Measurements from ENCODE around the gene OR2D2.
"Not testable (repeated sequence)": the region's sequence is repeated elsewhere in the genome, so short reads cannot be mapped to it uniquely, and the experiment has no call there.

OR2D2 gene, protein sequence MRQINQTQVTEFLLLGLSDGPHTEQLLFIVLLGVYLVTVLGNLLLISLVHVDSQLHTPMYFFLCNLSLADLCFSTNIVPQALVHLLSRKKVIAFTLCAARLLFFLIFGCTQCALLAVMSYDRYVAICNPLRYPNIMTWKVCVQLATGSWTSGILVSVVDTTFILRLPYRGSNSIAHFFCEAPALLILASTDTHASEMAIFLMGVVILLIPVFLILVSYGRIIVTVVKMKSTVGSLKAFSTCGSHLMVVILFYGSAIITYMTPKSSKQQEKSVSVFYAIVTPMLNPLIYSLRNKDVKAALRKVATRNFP

GRCh38 chr11:6892400-6892799 lies at the start of gene OR2D2:
OR2D2 (minus strand) TSS chr11:6892500; CDS start chr11:6892500, 0 bp downstream.
- no peak for DNase-seq

DNA sequence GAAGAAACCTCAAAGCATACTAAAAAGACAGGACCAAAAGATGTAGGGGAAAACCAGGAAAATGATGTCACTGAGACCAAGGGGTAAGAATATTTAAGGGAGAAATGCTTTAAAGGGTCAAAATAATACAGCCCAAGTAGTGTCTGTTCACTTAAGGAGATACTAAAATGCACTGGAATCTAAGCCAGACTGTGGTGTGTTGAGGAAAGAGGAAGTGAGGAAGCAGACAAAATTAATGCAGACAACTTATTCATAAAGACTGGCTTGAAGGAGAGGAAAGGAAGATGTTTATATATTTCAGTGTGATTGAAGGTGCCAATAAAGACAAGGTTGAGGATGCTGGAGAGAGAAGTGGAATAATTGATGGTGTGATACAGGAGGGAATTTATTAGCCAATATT lies 49.7 kb upstream of the OR2D2 start:
- no peak for DNase-seq

- DNase-seq = no peak
Observed at GRCh38 chr11:6932145-6932544, 39.8 kb upstream of the OR2D2 start.

DNA sequence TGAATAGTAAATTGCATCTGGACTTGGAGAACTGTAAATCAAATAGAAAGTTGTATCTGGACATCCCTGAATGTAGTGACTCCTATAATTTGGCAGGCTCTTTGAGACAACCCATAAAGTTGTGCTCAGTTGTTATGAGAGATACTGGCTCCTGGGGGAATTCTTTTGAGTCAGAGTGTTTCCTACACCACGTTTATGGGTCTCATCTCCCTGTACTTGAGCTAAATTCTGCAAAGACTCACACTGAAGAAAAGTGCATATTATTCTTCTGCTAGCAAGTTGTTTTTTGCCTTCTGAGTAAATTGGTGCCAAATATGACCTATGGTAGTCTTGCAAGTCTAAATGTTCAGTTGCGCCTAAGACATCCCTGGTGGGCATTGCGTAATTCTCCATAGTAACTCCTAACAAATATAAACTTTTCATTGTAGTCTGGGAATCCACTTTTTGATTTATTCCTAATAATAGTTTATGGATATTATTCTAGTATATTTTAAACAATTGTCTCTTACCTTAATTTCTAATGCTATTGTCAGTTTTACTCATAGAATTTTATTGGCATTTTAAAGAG lies 38.9 kb upstream of the OR2D2 start:
- DNase-seq = no peak

DNA sequence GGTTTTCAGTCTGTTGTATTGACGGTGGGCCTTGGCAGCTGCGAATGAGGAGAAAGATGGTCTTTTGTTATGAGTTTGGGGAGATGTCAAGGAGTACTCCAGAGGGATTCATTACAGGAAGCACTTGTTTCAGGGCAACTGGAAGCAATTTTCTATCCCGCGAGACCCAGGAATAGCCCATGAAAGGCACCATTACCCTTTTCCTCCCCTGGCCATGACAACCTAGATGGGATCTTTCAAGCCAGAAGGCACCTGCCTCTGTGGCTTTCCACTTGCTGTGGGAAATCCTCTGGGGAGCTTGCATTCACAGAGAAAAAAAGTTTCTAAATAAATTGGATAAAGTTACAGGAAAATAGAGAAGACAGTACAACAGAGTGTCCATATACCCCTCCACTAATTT lies 36.6 kb upstream of the OR2D2 start:
- no peak for DNase-seq

- no peak for DNase-seq
Observed at GRCh38 chr11:6927030-6927617, 34.8 kb upstream of the OR2D2 start.

GRCh38 chr11:6926208-6927029 lies 34.1 kb upstream of the OR2D2 start, which contains the start of gene ZNF215:
ZNF215 (plus strand) TSS chr11:6926426; CDS start chr11:6932273, 5,847 bp downstream.
- DNase-seq = peak; percentile 6

GRCh38 chr11:6925636-6926207 lies 33.4 kb upstream of the OR2D2 start:
- no peak for DNase-seq

DNA sequence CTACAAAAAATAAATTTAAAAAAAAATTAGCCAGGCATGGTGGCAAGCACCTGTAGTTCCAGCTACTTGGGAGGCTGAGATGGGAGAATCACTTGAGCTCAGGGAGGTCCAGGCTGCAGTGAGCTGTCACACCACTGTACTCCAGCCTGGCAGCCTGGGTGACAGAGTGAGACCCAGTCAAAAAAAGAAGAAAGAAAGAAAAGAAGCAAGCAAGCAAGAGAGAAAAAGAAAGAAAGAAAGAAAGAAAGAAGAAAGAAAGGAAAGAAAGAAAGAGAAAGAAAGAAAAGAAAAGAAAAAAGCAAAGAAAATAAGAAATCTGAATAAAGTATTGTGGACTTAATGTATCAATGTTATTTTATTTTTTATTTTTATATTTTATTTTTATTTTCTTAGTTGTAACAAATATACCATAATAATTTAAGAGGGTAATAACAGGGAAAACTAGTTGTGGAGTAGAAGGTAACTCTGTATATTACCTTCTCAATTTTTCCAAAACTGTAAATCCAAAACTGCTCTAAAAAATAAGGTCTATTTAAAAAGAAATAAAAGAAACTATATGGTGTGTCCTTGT lies 32.8 kb upstream of the OR2D2 start:
- no peak for DNase-seq

DNA sequence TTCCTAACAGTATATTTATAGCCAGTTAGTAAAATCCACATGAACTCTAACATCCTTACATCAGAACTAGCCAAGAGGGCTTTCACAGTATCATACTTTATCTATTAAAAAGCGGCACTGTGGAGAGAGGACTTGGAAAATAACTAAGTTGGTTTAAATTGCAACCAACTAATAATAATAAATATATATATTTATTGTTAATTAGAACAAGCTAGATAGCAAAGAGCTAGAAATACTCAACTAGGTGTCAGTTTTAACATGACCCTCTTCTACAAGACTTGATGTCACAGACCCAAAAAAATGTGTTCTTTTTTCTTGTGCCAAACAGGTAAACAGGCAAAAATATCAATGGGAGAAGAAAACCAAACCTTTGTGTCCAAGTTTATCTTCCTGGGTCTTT lies 28.4 kb upstream of the OR2D2 start, which contains the start of gene OR2D3:
TSS of gene OR2D3 (plus strand) at position 301 of the 400 bp plus-strand sequence. CDS start at position 301, 0 bp downstream.
- DNase-seq = no peak

- DNase-seq = no peak
Observed at GRCh38 chr11:6919698-6920097, 27.4 kb upstream of the OR2D2 start.

DNA sequence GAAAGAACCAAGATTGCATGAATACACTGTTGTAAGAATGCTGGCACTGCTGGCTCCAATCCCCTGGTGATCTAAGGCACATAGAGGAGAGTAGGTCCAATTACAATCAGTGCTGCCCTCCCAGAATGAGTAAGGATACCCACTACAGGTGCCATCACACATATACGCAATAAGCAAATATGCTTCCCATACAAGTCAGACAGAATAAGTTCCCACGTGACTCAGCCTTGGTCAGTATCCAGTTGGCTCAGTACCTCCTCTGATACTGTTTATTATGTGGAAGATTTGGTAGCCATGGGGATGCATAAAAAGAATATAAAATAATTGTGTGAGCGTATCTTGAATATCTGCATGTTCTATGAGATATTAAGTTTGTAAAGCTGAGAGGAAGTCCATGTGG lies 19.6 kb upstream of the OR2D2 start:
- no peak for DNase-seq

DNA sequence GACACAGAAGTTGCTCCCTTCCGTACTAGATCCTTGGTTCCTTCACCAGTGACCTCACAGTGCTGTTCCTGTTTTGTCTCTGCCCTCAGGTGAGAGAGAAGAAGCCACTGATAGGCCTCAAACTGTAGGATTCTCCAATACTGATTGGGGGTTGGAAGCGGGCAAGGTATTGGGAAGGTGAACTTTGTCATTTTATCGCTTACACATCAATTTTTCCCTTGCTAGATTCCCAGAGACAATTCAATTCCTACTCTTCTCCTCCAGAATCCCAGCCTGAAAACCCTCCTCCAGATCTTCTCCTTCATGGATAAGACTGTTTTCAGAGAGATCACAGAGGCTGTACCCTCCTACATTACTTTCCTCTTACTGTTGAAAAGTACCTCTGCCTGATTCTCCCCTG lies 19.1 kb upstream of the OR2D2 start:
- no peak for DNase-seq

- DNase-seq = not testable (repeated sequence)
Observed at GRCh38 chr11:6904804-6905203, 12.5 kb upstream of the OR2D2 start.

DNA sequence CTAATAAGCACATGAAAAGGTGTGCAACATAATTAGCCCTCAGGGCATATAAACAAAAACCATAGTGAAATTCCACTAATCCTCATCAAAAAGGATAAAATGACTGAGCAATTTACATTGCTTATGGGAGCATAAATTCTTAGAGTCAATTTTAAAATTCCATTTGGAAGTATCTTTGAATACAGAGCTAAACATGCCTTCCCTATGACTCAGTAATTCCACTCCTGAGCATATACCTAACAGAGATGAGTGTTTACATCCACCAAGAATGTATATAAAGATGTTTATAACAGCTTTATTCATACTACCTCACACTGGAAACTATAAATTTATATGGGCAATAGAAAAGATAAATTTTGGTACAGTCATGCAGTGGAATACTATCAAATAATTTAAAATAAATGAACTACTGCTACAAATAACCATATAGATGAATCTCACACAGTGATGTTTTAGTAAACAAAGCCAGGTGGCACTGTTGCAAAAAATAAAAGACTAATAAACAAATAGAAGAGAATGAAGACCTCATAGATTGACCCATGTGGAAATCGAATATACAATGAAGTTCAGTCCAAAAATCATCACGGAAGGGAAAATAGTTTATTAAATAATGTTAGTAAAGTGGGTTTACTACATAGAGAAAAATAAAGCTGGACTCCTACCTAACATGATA lies 8.2 kb upstream of the OR2D2 start:
- DNase-seq = no peak

GRCh38 chr11:6898911-6899310 lies 6.6 kb upstream of the OR2D2 start:
- DNase-seq = no peak

DNA sequence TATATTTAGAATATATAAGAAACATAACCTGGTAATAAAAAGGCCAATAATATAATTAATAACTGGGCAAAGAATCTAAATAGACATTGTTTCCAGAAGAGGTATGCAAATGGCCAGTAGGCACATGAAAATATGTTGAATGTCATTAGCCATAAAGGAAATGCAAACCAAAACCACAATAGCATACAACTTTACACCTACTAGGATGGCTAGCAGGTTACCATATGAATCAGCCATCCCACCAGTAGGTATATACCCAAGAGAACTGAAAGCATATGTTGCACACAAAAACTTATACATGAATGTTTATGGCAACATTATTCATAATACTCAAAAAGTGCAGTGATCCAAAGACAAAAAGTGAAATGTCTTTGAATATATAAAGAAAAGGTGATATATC lies 2.7 kb upstream of the OR2D2 start:
- DNase-seq = no peak

GRCh38 chr11:6894097-6894496 lies 1.8 kb upstream of the OR2D2 start:
- DNase-seq = no peak

- no peak for DNase-seq
Observed at GRCh38 chr11:6889835-6890234, 2.5 kb downstream of the OR2D2 start.

DNA sequence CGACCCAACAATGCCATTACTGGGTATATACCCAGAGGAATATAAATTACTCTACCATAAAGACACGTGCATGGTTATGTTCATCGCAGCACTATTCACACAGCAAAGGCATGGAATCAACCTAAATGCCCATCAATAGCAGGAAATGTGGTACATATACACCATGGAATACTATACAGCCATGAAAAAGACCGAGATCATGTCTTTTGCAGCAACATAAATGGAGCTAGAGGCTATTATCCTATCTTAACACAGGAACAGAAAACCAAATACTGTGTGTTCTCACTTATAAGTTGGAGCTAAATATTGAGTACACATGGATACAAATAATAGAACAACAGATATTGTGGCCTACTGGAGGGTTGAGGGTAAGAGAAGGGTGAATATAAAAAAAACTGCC lies 3.5 kb downstream of the OR2D2 start:
- DNase-seq = no peak

GRCh38 chr11:6887711-6888110 lies 4.6 kb downstream of the OR2D2 start:
- not testable (repeated sequence) for DNase-seq

- no peak for DNase-seq
Observed at GRCh38 chr11:6882751-6883150, 9.5 kb downstream of the OR2D2 start.

Measured in stimulated activated CD4-positive, alpha-beta T cell treated with anti-CD3 and anti-CD28 coated beads, Interleukin-4, amount 100 ng/mL, for 24 hours (primary cell).